ENCODE results near the gene CLEC20A. TPM values are rescaled to one million over a fixed set of nuclear protein-coding genes. Genes with fewer than 3 reads are reported as not detected.

CLEC20A gene
- total and polyA plus RNA-seq, 9 donors: not detected

- peak in 4 of 5 donors; percentile 37 to 63 (median 46) for DNase-seq
- H3K4me3 ChIP-seq: peak overlapping the region; percentile 81
- 4 to 5% (median 5%) methylated on average over 32 to 33 of the region's 33 CpGs for WGBS, 3 donors
- H3K9me3 ChIP-seq: no peaks in the 10 kb centered on the region
- peaks cover 3% of the 10 kb centered on the region for H3K4me1 ChIP-seq (ENCODE audit: insufficient read depth)
- TF ChIP-seq CTCF (IDR thresholded peaks at IDR 0.05) (no peak), POLR2A (IDR thresholded peaks at IDR 0.05) (no peak), EP300 (IDR thresholded peaks at IDR 0.05) (no peak)
- H3K27ac ChIP-seq: peak overlapping the region in 1 of 2 donors; percentile 63
- H3K27me3 ChIP-seq: no peaks in the 10 kb centered on the region
- intact Hi-C loops (cut with DNase I): loop anchor here (1.0 to 5.0 kb wide), 6 partner anchors 210 to 465 kb away; no protein-coding TSS in a partner anchor
- no peaks in the 10 kb centered on the region for H3K36me3 ChIP-seq
Observed at GRCh38 chr1:178541829-178542553, 45.2 kb upstream of the CLEC20A start.

DNA sequence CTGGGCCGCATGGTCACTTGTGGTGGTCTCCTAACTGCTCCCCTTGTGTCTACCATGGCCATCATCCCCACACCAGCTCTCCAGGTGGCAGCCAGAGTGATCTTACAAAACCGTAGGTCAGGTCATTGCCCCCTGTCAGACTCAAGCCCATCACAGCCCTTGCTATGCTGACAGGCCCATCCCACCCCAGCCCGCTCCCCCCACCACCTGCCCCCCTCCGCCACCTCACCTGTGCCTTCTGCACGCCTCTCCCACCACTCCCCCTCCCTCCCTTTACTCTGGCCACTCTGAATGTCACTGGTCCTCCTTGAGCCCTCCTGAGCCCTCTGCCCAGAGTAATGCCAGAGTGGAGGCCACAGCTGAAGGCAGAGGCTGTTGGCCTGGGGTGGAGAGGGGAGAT is 44.6 kb upstream of the CLEC20A start:
- intact Hi-C loops (cut with DNase I): loop anchor here in 3 of 4 donors (5.0 kb wide), 3 partner anchors 211 to 466 kb away; no protein-coding TSS in a partner anchor
- no peak overlapping the region for H3K27ac ChIP-seq

GRCh38 chr1:178540646-178541045 is 43.9 kb upstream of the CLEC20A start:
- DNase-seq: no peak
- Histone ChIP-seq H3K4me1 (ENCODE audit: insufficient read depth) (peaks cover 4% of the 10 kb centered on the region), H3K4me3 (no peak overlapping the region), H3K36me3 (no peaks in the 10 kb centered on the region), H3K27ac (no peak overlapping the region), H3K27me3 (no peaks in the 10 kb centered on the region), H3K9me3 (no peaks in the 10 kb centered on the region)
- 55 to 66% (median 66%) methylated on average over 7 of the region's 7 CpGs for WGBS, 3 donors
- TF ChIP-seq EP300 (IDR thresholded peaks at IDR 0.05) (no peak), POLR2A (IDR thresholded peaks at IDR 0.05) (no peak), CTCF (IDR thresholded peaks at IDR 0.05) (no peak)
- intact Hi-C loops (cut with DNase I): loop anchor here in 3 of 4 donors (5.0 kb wide), 3 partner anchors 212 to 467 kb away; no protein-coding TSS in a partner anchor

More for the DNA sequence above, 44.6 kb upstream of the CLEC20A start:
- TF ChIP-seq EP300 (IDR thresholded peaks at IDR 0.05): no peak
- TF ChIP-seq CTCF (IDR thresholded peaks at IDR 0.05): no peak
- TF ChIP-seq POLR2A (IDR thresholded peaks at IDR 0.05): no peak
- H3K4me1 ChIP-seq (ENCODE audit: insufficient read depth): peaks cover 4% of the 10 kb centered on the region
- no peaks in the 10 kb centered on the region for H3K27me3 ChIP-seq
- no peaks in the 10 kb centered on the region for H3K36me3 ChIP-seq
- H3K4me3 ChIP-seq: no peak overlapping the region
- no peak for DNase-seq
- H3K9me3 ChIP-seq: no peaks in the 10 kb centered on the region
- WGBS, 3 donors: 84 to 94% (median 90%) methylated on average over 5 of the region's 5 CpGs

- no peaks in the 10 kb centered on the region for H3K27me3 ChIP-seq
- intact Hi-C loops (cut with DNase I): loop anchor here in 3 of 4 donors (5.0 kb wide), 3 partner anchors 212 to 467 kb away; no protein-coding TSS in a partner anchor
- no peaks in the 10 kb centered on the region for H3K9me3 ChIP-seq
- no peak for DNase-seq
- no peak overlapping the region for H3K4me3 ChIP-seq
- WGBS, 3 donors: 81 to 87% (median 84%) methylated on average over 6 of the region's 6 CpGs
- no peak for TF ChIP-seq CTCF (IDR thresholded peaks at IDR 0.05)
- no peak for TF ChIP-seq EP300 (IDR thresholded peaks at IDR 0.05)
- no peak for TF ChIP-seq POLR2A (IDR thresholded peaks at IDR 0.05)
- no peak overlapping the region for H3K27ac ChIP-seq
- peaks cover 4% of the 10 kb centered on the region for H3K4me1 ChIP-seq (ENCODE audit: insufficient read depth)
- no peaks in the 10 kb centered on the region for H3K36me3 ChIP-seq
Observed at GRCh38 chr1:178540204-178540603, 43.4 kb upstream of the CLEC20A start.

Data from ovary (tissue), 9 donors.